Esophagus muscularis mucosa (tissue), 3 donors: ENCODE data around the gene UBE4B.

ENCODE experiments used
- CTCF ChIP-seq, 3 experiments: fragments of 200-600 bp in 2 of 3; fragments of 450-650 bp in 1 of 3; sonication (generic) in 2 of 3; IDR thresholded peaks; one replicate each; pipeline ENCODE4 v1.5.1; 2017 to 2019; ENCODE audit warnings: antibody characterized with exemption in 3 of 3, mild to moderate bottlenecking in 2 of 3, moderate library complexity in 1 of 3
- POLR2A ChIP-seq: fragments of 450-650 bp; IDR thresholded peaks from one replicate; pipeline ENCODE4 v1.6.1; 2017; ENCODE audit warnings: antibody characterized with exemption, moderate library complexity, mild to moderate bottlenecking, low read depth
- POLR2AphosphoS5 ChIP-seq, 2 donors: sonication (generic); formaldehyde crosslinking; IDR thresholded peaks; one replicate each; pipeline ENCODE4 v1.6.1; 2017; ENCODE audit warnings: antibody characterized with exemption in 2 of 2

- TF ChIP-seq CTCF (IDR thresholded peaks at IDR 0.05) (no peak), POLR2A (no peak), POLR2AphosphoS5 (IDR thresholded peaks at IDR 0.05) (no peak)
Observed at GRCh38 chr1:10228528-10228927, 195.8 kb downstream of the UBE4B start.
